K562 (cell line): ENCODE results near the gene LRTM1. TPM values are rescaled to one million over a fixed set of nuclear protein-coding genes. Genes with fewer than 3 reads are reported as not detected.

Source experiments
- ATAC-seq: fragments of 200-7000 bp; cut with Tn5 transposase; 3 replicates; pipeline ENCODE4 v1.9.1; 2020; ENCODE audit warnings: moderate library complexity
- BruUV-seq: library from RNA; stranded (reverse); fragments of 400-500 nt; replicated peaks from 2 replicates; lab custom pipeline; 2021; lab: Mats Ljungman, UMichigan
- CTCF ChIA-PET: fragments of 300-600 bp; formaldehyde crosslinking; extraction: SDS; loops from one replicate; lab custom pipeline; 2021; ENCODE audit warnings: low intra/inter-chr PET ratio; lab: Yijun Ruan, JAX
- POLR2A ChIA-PET: fragments of 300-600, 350-650 bp; sonication (Branson Sonifier 250); formaldehyde crosslinking; extraction: SDS; loops from one replicate; lab custom pipeline; 2021; ENCODE audit warnings: antibody characterized with exemption, inconsistent platforms; lab: Yijun Ruan, JAX
- DNase-seq, 4 experiments: peaks; one replicate each; pipeline versions ENCODE4 v3.0.0 to v3.0.0-alpha.2; 2011 to 2018; ENCODE audit warnings: low spot score in 3 of 4, mixed read lengths in 3 of 4; ENCODE audit errors: extremely low read depth in 1 of 4
- FAIRE-seq: peaks from 2 replicates; lab custom pipeline; 2011; peaks lifted over from hg19 to GRCh38; lab: Jason Lieb, UNC
- H2AFZ ChIP-seq: 2 replicates; pipeline ENCODE4 v1.6.0; 2011; ENCODE audit warnings: low read depth, low read length, control low read depth, inconsistent platforms
- H3K27ac ChIP-seq: fragments of 200-600 bp; 3 replicates; pipeline ENCODE4 v1.8.0; 2011; ENCODE audit warnings: low read depth, mild to moderate bottlenecking, control low read depth, inconsistent platforms, low read length, moderate library complexity, mixed read lengths; ENCODE audit errors: extremely low read depth
- H3K27me3 ChIP-seq, 2 experiments: fragments of 300-600 bp in 1 of 2; 2 replicates in 1 of 2; 3 replicates in 1 of 2; pipeline versions ENCODE4 v1.6.0 to v1.8.0; 2011; ENCODE audit warnings: inconsistent platforms in 2 of 2, low read length in 2 of 2, mild to moderate bottlenecking in 1 of 2, mixed read lengths in 1 of 2, moderate library complexity in 1 of 2; ENCODE audit not compliant: control insufficient read depth in 2 of 2, insufficient read depth in 2 of 2
- H3K36me3 ChIP-seq: fragments of 300-600 bp; 3 replicates; pipeline ENCODE4 v1.8.0; 2011; ENCODE audit warnings: mild to moderate bottlenecking, low read length, inconsistent platforms; ENCODE audit not compliant: control insufficient read depth, insufficient read depth
- H3K4me1 ChIP-seq, 2 experiments: fragments of 200-600 bp in 1 of 2; replicated peaks in 1 of 2; 2 replicates in 1 of 2; 3 replicates in 1 of 2; pipeline versions ENCODE4 v1.5.1 to v1.8.0; 2011; ENCODE audit warnings: inconsistent platforms in 2 of 2, low read length in 2 of 2, mild to moderate bottlenecking in 1 of 2, mixed read lengths in 1 of 2, moderate library complexity in 1 of 2; ENCODE audit not compliant: control insufficient read depth in 2 of 2, insufficient read depth in 2 of 2
- H3K4me2 ChIP-seq: 2 replicates; pipeline ENCODE4 v1.6.1; 2011; ENCODE audit warnings: low read length, control low read depth, inconsistent platforms, mixed read lengths; ENCODE audit not compliant: insufficient read depth
- H3K4me3 ChIP-seq: fragments of 200-600 bp; sonication (generic), shearing (Covaris generic); 2 replicates; pipeline ENCODE4 v1.5.1; 2016; ENCODE audit warnings: control low read depth, inconsistent platforms
- H3K79me2 ChIP-seq: fragments of 200-600 bp; 3 replicates; pipeline ENCODE4 v1.8.0; 2011; ENCODE audit warnings: low read length, inconsistent platforms; ENCODE audit not compliant: control insufficient read depth, insufficient read depth
- H3K9ac ChIP-seq, 2 experiments: 2 replicates each; pipeline versions ENCODE4 v1.6.0 to v1.6.1; 2011; ENCODE audit warnings: low read depth in 2 of 2, low read length in 2 of 2, control low read depth in 1 of 2, inconsistent platforms in 1 of 2, mild to moderate bottlenecking in 1 of 2, mixed read lengths in 1 of 2; ENCODE audit not compliant: insufficient read depth in 1 of 2
- H3K9me1 ChIP-seq: one replicate; pipeline ENCODE4 v1.6.0; 2011; ENCODE audit warnings: inconsistent platforms, mild to moderate bottlenecking, low read length, moderate library complexity; ENCODE audit not compliant: control insufficient read depth, insufficient read depth
- H3K9me3 ChIP-seq: replicated peaks from 2 replicates; pipeline ENCODE4 v1.5.1; 2011; ENCODE audit warnings: low read depth, low read length, inconsistent platforms; ENCODE audit not compliant: control insufficient read depth, insufficient read depth
- H4K20me1 ChIP-seq: replicated peaks from 2 replicates; pipeline ENCODE4 v1.6.1; 2011; ENCODE audit warnings: low read length, inconsistent platforms, mixed read lengths; ENCODE audit not compliant: control insufficient read depth, insufficient read depth
- ERF ChIP-seq: fragments of 450-650 bp; formaldehyde crosslinking; IDR thresholded peaks from 2 replicates; pipeline ENCODE4 v1.4.0; 2020; ENCODE audit warnings: mild to moderate bottlenecking, mixed read lengths
- MAFF ChIP-seq: IDR thresholded peaks from 2 replicates; pipeline ENCODE4 v1.6.1; 2012; ENCODE audit warnings: low read length, improper control_type of control experiment
- RBM17 ChIP-seq: fragments of 200-400 bp; formaldehyde crosslinking; IDR thresholded peaks from 2 replicates; pipeline ENCODE4 v1.6.1; 2017; ENCODE audit warnings: low read depth, mild to moderate bottlenecking, low read length, borderline replicate concordance
- WGBS: fragments of 100-300 bp; shearing (Covaris generic); methylation state at CpG from one replicate; pipeline ENCODE4 v1.1.6; 2016; ENCODE audit warnings: low coverage, mixed read lengths; ENCODE audit not compliant: insufficient coverage; ENCODE audit errors: missing lambda C conversion rate; 5-methylcytosine and 5-hydroxymethylcytosine counted together
- in situ Hi-C: fragments of 300-500 bp; cut with MboI; formaldehyde crosslinking; loops from 4 replicates; pipeline ENCODE4 v1.15.0; 2018; ENCODE audit warnings: inconsistent platforms, mixed read lengths
- intact Hi-C: fragments of 100-400 bp; cut with micrococcal nuclease; formaldehyde crosslinking; loops from 2 replicates; pipeline ENCODE4 v1.14.2; 2022
- polyA plus RNA-seq, 8 experiments: library from polyadenylated mRNA; depleted of rRNA in 4 of 8; stranded (reverse) in 5 of 8; unstranded in 3 of 8; fragments of >200 nt; fragmentation: Nextera tagmentation in 2 of 8; fragmentation: Illumina TruSeq in 1 of 8; extraction: Ambion mirVana in 2 of 8; extraction: Trizol in 1 of 8; gene quantifications; 2 replicates each; pipeline versions ENCODE4 v1.2.1 to v1.2.3, GENCODE V29; 2011 to 2014; ENCODE audit warnings: inconsistent platforms in 1 of 8, missing spikeins in 1 of 8
- total RNA-seq, 7 experiments: library from RNA; depleted of rRNA in 6 of 7; stranded (reverse); fragments of >200 nt in 6 of 7; fragmentation: Illumina TruSeq in 2 of 7; extraction: Trizol in 2 of 7; gene quantifications; 2 replicates each; pipeline versions ENCODE4 v1.2.1 to v1.2.3, GENCODE V29; 2011 to 2021; ENCODE audit warnings: low replicate concordance in 1 of 7
- TF ChIP-seq, protein P1 (sequence below): sonication (generic); formaldehyde crosslinking; IDR thresholded peaks from 2 replicates; pipeline ENCODE4 v1.8.0; 2022; ENCODE audit warnings: mild to moderate bottlenecking, low read depth, missing genetic modification reagents
- TF ChIP-seq, protein P2 (sequence below): fragments of 250-450 bp; sonication (Bioruptor Pico); IDR thresholded peaks from 2 replicates; pipeline ENCODE4 v1.5.0; 2021

The LRTM1 gene
- total and polyA plus RNA-seq, 9 of the 15 experiments (the other 6 are each of a cell fraction or from before 2014, with no cell fraction given), result not detected

DNA sequence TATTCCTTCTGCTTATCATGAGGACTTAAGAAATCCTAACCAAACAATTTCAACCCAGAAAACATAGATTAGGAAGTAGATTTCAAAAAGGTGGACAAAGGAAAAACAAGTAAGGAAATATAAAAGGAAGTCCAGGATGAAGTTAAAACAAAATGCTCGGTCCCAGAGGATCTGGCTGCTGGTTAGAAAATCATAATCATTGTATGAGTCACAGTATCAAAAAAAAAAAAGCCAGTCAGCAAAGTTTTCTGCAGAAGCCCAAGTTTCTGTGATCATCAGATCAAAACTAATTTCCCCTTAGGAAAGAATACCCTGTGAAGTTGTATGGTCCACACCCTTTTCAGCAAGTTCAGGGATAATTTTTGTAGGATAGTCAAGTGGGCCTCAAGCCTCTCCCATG lies 43.0 kb upstream of the LRTM1 start:
- TF ChIP-seq, protein P1, sequence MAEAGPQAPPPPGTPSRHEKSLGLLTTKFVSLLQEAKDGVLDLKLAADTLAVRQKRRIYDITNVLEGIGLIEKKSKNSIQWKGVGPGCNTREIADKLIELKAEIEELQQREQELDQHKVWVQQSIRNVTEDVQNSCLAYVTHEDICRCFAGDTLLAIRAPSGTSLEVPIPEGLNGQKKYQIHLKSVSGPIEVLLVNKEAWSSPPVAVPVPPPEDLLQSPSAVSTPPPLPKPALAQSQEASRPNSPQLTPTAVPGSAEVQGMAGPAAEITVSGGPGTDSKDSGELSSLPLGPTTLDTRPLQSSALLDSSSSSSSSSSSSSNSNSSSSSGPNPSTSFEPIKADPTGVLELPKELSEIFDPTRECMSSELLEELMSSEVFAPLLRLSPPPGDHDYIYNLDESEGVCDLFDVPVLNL (CRISPR knock-in tag), result no peak
- TF ChIP-seq MAFF, result 0 out of 2 replicates have a peak, but pooled peaks have one; percentile 10
- in situ Hi-C loops, result no loop called here
- no TSS peak for BruUV-seq
- no peak for ATAC-seq
- Histone ChIP-seq H2AFZ (no peak overlapping the region), H3K27me3 (no peaks in the 10 kb centered on the region), H3K9me1 (no peaks in the 10 kb centered on the region), H4K20me1 (no peaks in the 10 kb centered on the region), H3K9ac (no peak overlapping the region), H3K4me1 (no peaks in the 10 kb centered on the region; a peak in 1 of 5 replicates), H3K79me2 (no peaks in the 10 kb centered on the region), H3K4me3 (no peak overlapping the region), H3K36me3 (no peaks in the 10 kb centered on the region), H3K27ac (no peak overlapping the region), H3K4me2 (no peak overlapping the region), H3K9me3 (no peaks in the 10 kb centered on the region)
- 0% methylated on average over 1 of the region's 1 CpG for WGBS
- POLR2A ChIA-PET, result no interaction called here
- intact Hi-C loops, result no loop called here
- no peak for FAIRE-seq
- no peak for DNase-seq
- CTCF ChIA-PET, result no interaction called here

DNA sequence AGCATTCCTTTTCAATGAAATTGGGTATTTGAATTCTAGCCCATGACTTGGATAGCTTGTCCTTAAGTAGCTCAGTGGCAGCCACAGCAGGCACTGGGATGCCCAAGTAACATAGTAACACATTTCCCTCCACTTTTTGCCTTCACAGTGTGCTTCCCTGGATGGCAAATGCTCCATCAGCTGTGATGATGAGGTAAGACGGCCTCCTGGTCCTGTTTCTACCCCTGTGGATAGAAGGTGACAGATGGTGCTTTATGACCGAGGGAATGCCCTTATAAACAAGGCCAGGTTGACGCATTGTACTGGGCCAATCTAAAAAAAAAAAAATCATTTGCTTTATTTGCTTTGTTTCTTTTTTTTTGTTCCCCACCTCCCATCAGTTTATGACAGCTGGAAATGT lies 41.8 kb upstream of the LRTM1 start:
- no peaks in the 10 kb centered on the region; a peak in 1 of 5 replicates for H3K4me1 ChIP-seq
- H4K20me1 ChIP-seq, result no peaks in the 10 kb centered on the region
- no peaks in the 10 kb centered on the region for H3K79me2 ChIP-seq
- no peak overlapping the region for H2AFZ ChIP-seq
- ATAC-seq (no peak), DNase-seq (no peak), FAIRE-seq (no peak)
- BruUV-seq, result no TSS peak
- intact Hi-C loops, result no loop called here
- no peaks in the 10 kb centered on the region for H3K9me3 ChIP-seq
- H3K27me3 ChIP-seq, result no peaks in the 10 kb centered on the region
- no peak overlapping the region for H3K4me2 ChIP-seq
- 0% methylated on average over 3 of the region's 3 CpGs for WGBS
- ChIA-PET CTCF (no interaction called here), POLR2A (no interaction called here)
- no peaks in the 10 kb centered on the region for H3K9me1 ChIP-seq
- H3K27ac ChIP-seq, result no peak overlapping the region
- no peaks in the 10 kb centered on the region for H3K36me3 ChIP-seq
- no peak overlapping the region for H3K4me3 ChIP-seq
- H3K9ac ChIP-seq, result no peak overlapping the region
- TF ChIP-seq RBM17, result no peak
- TF ChIP-seq, protein P2, sequence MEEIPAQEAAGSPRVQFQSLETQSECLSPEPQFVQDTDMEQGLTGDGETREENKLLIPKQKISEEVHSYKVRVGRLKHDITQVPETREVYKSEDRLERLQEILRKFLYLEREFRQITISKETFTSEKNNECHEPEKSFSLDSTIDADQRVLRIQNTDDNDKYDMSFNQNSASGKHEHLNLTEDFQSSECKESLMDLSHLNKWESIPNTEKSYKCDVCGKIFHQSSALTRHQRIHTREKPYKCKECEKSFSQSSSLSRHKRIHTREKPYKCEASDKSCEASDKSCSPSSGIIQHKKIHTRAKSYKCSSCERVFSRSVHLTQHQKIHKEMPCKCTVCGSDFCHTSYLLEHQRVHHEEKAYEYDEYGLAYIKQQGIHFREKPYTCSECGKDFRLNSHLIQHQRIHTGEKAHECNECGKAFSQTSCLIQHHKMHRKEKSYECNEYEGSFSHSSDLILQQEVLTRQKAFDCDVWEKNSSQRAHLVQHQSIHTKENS (CRISPR knock-in tag), result no peak
- TF ChIP-seq ERF, result no peak
- in situ Hi-C loops, result no loop called here
